Ascending aorta (tissue), 2 donors: ENCODE data around the gene SLC22A13. TPM values are rescaled to one million over a fixed set of nuclear protein-coding genes. Genes with fewer than 3 reads are reported as not detected.

Experiments used
- DNase-seq, 2 donors: peaks; one replicate each; pipeline ENCODE4 v3.0.0-alpha.2; 2019; ENCODE audit warnings: low spot score in 2 of 2
- H3K27ac ChIP-seq, 2 donors: fragments of 200-600 bp; sonication (generic); one replicate each; pipeline ENCODE4 v1.5.1; 2016 to 2017; ENCODE audit warnings: mild to moderate bottlenecking in 1 of 2
- H3K27me3 ChIP-seq: fragments of 200-600 bp; sonication (generic); one replicate; pipeline ENCODE4 v1.5.1; 2017
- H3K36me3 ChIP-seq, 2 donors: fragments of 200-600 bp; sonication (generic); one replicate each; pipeline ENCODE4 v1.5.1; 2016
- H3K4me1 ChIP-seq, 2 donors: fragments of 200-600 bp; sonication (generic); one replicate each; pipeline ENCODE4 v1.5.1; 2016 to 2017; ENCODE audit warnings: mild to moderate bottlenecking in 1 of 2
- H3K4me3 ChIP-seq, 2 donors: fragments of 200-600 bp; sonication (generic); one replicate each; pipeline ENCODE4 v1.5.1; 2016 to 2017; ENCODE audit warnings: mild to moderate bottlenecking in 1 of 2
- H3K9me3 ChIP-seq, 2 donors: fragments of 200-600 bp; sonication (generic); one replicate each; pipeline ENCODE4 v1.5.1; 2016
- intact Hi-C: fragments of 100-400 bp; cut with DNase I; formaldehyde crosslinking; loops from one replicate; pipeline ENCODE4 v1.15.1; 2023
- total RNA-seq: library from RNA; depleted of rRNA; stranded (reverse); fragments of >200 nt; gene quantifications from one replicate; pipeline ENCODE4 v1.1.0, GENCODE V29; 2016
- TF ChIP-seq, protein P1 (sequence below), 3 experiments: fragments of 200-600 bp in 2 of 3; fragments of 450-650 bp in 1 of 3; sonication (generic) in 2 of 3; IDR thresholded peaks; one replicate each; pipeline ENCODE4 v1.5.1; 2016 to 2019; ENCODE audit warnings: antibody characterized with exemption in 3 of 3, mild to moderate bottlenecking in 1 of 3, moderate library complexity in 1 of 3

The SLC22A13 gene
- total RNA-seq, 1 donor from 2014 or later = not detected

DNA sequence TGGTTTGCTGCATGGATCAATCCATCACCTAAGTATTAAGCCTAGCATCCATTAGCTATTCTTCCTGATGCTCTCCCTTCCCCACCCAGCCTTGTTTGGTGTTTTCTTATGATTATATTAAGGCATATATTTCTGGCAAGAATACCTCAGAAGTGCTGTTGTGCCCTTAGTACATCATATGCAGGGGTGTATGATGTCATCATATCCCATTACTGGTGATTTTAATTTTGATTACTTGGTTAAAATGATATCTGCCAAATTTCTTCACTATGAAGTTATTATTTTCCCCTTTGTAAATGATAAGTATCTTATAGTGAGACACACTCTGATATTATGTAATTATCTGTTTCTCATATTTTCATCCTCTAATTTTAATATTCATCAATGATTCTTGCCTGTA is 31.9 kb downstream of the SLC22A13 start:
- no peaks in the 10 kb centered on the region for H3K4me1 ChIP-seq
- no peak for DNase-seq
- no peaks in the 10 kb centered on the region for H3K27me3 ChIP-seq
- intact Hi-C loops = no loop called here
- TF ChIP-seq, protein P1, sequence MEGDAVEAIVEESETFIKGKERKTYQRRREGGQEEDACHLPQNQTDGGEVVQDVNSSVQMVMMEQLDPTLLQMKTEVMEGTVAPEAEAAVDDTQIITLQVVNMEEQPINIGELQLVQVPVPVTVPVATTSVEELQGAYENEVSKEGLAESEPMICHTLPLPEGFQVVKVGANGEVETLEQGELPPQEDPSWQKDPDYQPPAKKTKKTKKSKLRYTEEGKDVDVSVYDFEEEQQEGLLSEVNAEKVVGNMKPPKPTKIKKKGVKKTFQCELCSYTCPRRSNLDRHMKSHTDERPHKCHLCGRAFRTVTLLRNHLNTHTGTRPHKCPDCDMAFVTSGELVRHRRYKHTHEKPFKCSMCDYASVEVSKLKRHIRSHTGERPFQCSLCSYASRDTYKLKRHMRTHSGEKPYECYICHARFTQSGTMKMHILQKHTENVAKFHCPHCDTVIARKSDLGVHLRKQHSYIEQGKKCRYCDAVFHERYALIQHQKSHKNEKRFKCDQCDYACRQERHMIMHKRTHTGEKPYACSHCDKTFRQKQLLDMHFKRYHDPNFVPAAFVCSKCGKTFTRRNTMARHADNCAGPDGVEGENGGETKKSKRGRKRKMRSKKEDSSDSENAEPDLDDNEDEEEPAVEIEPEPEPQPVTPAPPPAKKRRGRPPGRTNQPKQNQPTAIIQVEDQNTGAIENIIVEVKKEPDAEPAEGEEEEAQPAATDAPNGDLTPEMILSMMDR (IDR thresholded peaks at IDR 0.05) = no peak
- no peak overlapping the region for H3K27ac ChIP-seq
- no peak overlapping the region for H3K4me3 ChIP-seq
- no peaks in the 10 kb centered on the region for H3K9me3 ChIP-seq
- no peaks in the 10 kb centered on the region for H3K36me3 ChIP-seq

DNA sequence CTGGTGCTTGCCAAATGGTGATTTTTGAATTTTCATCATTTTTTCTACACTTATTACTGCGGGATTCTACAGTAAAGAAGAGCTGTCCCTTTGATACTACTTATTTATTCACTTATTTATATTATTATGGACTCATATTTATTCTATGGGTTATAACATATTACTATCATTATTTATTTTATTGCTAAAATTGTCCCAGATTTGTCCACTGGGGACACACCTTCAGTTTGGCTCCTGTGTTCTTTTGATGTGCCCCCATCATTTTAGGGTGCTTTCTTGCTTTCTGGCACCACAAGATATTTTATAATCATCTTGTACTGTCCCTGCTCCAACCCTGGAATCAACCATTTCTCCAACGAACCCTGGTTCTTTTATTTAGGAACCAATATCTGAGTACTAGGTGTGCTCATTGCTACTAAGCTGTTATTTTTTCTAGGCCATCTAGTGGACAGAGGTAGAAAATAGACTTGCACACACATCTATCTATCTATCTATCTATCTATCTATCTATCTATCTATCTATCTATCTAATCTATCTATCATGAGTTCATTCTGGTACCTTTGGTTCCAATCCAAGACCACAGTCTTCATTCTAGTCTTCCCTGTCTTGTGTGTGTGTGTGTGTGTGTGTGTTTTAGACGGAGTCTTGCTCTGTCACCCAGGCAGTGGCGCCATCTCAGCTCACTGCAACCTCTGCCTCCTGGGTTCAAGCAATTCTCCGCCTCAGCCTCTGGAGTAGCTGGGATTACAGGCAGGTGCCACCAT is 32.5 kb downstream of the SLC22A13 start:
- Histone ChIP-seq H3K4me1 (no peaks in the 10 kb centered on the region), H3K27me3 (no peaks in the 10 kb centered on the region), H3K36me3 (no peaks in the 10 kb centered on the region), H3K4me3 (no peak overlapping the region), H3K27ac (no peak overlapping the region), H3K9me3 (no peaks in the 10 kb centered on the region)
- intact Hi-C loops = no loop called here
- TF ChIP-seq, protein P1 (IDR thresholded peaks at IDR 0.05) = no peak
- DNase-seq = no peak

GRCh38 chr3:38306941-38307340 is 41.3 kb downstream of the SLC22A13 start:
- H3K4me1 ChIP-seq = no peaks in the 10 kb centered on the region
- no peaks in the 10 kb centered on the region for H3K27me3 ChIP-seq
- no peaks in the 10 kb centered on the region for H3K9me3 ChIP-seq
- H3K36me3 ChIP-seq = no peaks in the 10 kb centered on the region
- TF ChIP-seq, protein P1 (IDR thresholded peaks at IDR 0.05) = no peak
- H3K27ac ChIP-seq = no peak overlapping the region
- no peak for DNase-seq
- no peak overlapping the region for H3K4me3 ChIP-seq
- intact Hi-C loops = no loop called here

GRCh38 chr3:38307599-38307998 is 42.0 kb downstream of the SLC22A13 start:
- Histone ChIP-seq H3K27me3 (no peaks in the 10 kb centered on the region), H3K4me3 (no peak overlapping the region), H3K36me3 (no peaks in the 10 kb centered on the region), H3K27ac (no peak overlapping the region), H3K9me3 (no peaks in the 10 kb centered on the region), H3K4me1 (no peaks in the 10 kb centered on the region)
- intact Hi-C loops = no loop called here
- no peak for DNase-seq
- TF ChIP-seq, protein P1 (IDR thresholded peaks at IDR 0.05) = no peak

GRCh38 chr3:38308456-38308855 is 42.8 kb downstream of the SLC22A13 start:
- DNase-seq = no peak
- intact Hi-C loops = no loop called here
- no peak overlapping the region for H3K27ac ChIP-seq
- H3K27me3 ChIP-seq = no peaks in the 10 kb centered on the region
- H3K4me3 ChIP-seq = no peak overlapping the region
- no peaks in the 10 kb centered on the region for H3K36me3 ChIP-seq
- H3K4me1 ChIP-seq = no peaks in the 10 kb centered on the region
- no peaks in the 10 kb centered on the region for H3K9me3 ChIP-seq
- TF ChIP-seq, protein P1 (IDR thresholded peaks at IDR 0.05) = no peak
